Effector memory CD8-positive, alpha-beta T cell (primary cell): ENCODE results near the gene CAPG.
"Not testable (repeated sequence)": the region's sequence is repeated elsewhere in the genome, so short reads cannot be mapped to it uniquely, and the experiment has no call there.

Experiments used
- ATAC-seq: fragments of 150-1000 bp; cut with Tn5 transposase; replicated peaks from 2 replicates; pipeline ENCODE4 v1.10.0; 2021; ENCODE audit warnings: mild to moderate bottlenecking, moderate library complexity
- DNase-seq, 3 experiments: peaks; one replicate each; pipeline ENCODE4 v3.0.0; 2021
- H3K27ac Mint-ChIP-seq, 2 donors: one replicate each; pipeline ENCODE4 v1.8.0; 2022; ENCODE audit warnings: mild to moderate bottlenecking in 2 of 2, mixed read lengths in 2 of 2, moderate library complexity in 2 of 2
- H3K27me3 Mint-ChIP-seq, 2 donors: one replicate each; pipeline ENCODE4 v1.8.0; 2022; ENCODE audit warnings: mixed read lengths in 2 of 2
- H3K36me3 Mint-ChIP-seq: one replicate; pipeline ENCODE4 v1.8.0; 2022; ENCODE audit warnings: mild to moderate bottlenecking, moderate library complexity, mixed read lengths; ENCODE audit not compliant: insufficient read depth
- H3K4me1 Mint-ChIP-seq, 2 donors: one replicate each; pipeline ENCODE4 v1.8.0; 2022; ENCODE audit warnings: low read depth in 2 of 2, mixed read lengths in 2 of 2
- H3K4me3 Mint-ChIP-seq, 2 donors: one replicate each; pipeline ENCODE4 v1.8.0; 2022; ENCODE audit warnings: mild to moderate bottlenecking in 2 of 2, mixed read lengths in 2 of 2, moderate library complexity in 2 of 2
- H3K9me3 Mint-ChIP-seq, 2 donors: one replicate each; pipeline ENCODE4 v1.8.0; 2022; ENCODE audit warnings: mixed read lengths in 2 of 2

The CAPG gene

GRCh38 chr2:85393836-85394235, 16.3 kb downstream of the CAPG start:
- peak overlapping the region in 1 of 2 donors; percentile 35 for H3K27ac Mint-ChIP-seq
- ATAC-seq (no peak), DNase-seq (no peak)
- no peaks in the 10 kb centered on the region for H3K27me3 Mint-ChIP-seq
- no peak overlapping the region for H3K4me3 Mint-ChIP-seq
- H3K9me3 Mint-ChIP-seq: no peaks in the 10 kb centered on the region
- peaks cover 0 to 1% of the 10 kb centered on the region in 2 donors for H3K4me1 Mint-ChIP-seq
- peaks cover 5% of the 10 kb centered on the region for H3K36me3 Mint-ChIP-seq

GRCh38 chr2:85390941-85391669, 19.1 kb downstream of the CAPG start:
- peaks cover 0 to 1% of the 10 kb centered on the region in 2 donors for H3K4me1 Mint-ChIP-seq
- H3K27ac Mint-ChIP-seq: peak overlapping the region; percentile 26 to 68
- H3K27me3 Mint-ChIP-seq: no peaks in the 10 kb centered on the region
- H3K9me3 Mint-ChIP-seq: no peaks in the 10 kb centered on the region
- peak; percentile 74 for ATAC-seq
- peak; percentile 58 to 68 (median 62) for DNase-seq
- H3K4me3 Mint-ChIP-seq: no peak overlapping the region
- H3K36me3 Mint-ChIP-seq: peaks cover 7% of the 10 kb centered on the region

DNA sequence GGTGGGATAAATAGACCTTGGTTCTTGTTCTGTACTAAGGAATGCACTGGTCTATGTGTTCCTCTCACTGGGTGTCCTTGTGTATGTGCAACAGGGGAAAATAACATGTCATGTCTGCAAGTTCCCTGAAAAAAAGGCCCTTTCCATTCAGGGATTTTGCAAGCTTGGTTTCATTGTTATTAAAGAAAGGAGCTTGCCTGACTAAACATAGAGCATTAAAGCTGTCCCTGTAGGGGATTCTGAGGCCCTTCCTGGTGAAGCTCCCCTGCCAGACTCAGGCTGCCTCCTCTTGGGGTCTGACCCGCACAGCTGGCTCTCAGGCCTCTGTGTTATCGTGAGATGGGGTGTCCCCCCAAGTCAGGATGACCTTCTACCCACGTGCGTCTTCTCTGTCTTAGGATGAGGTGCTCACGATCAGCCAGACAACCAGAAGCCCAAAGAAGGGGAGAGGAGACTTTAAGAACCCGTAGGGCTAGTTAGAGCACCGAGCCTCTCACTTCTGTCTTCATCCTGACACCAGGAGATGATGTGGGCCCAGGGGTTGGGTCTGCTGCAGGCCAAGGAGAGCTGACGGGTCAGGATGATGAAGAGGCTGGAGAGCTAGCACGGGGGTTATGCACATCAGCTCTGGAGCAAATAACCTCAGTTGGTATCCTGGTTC, 21.2 kb downstream of the CAPG start:
- DNase-seq (no peak), ATAC-seq (no peak)
- H3K4me3 Mint-ChIP-seq: no peak overlapping the region
- no peaks in the 10 kb centered on the region for H3K27me3 Mint-ChIP-seq
- H3K9me3 Mint-ChIP-seq: no peaks in the 10 kb centered on the region
- H3K4me1 Mint-ChIP-seq: peaks cover 0 to 1% of the 10 kb centered on the region in 2 donors
- H3K27ac Mint-ChIP-seq: peak overlapping the region in 1 of 2 donors; percentile 59
- H3K36me3 Mint-ChIP-seq: peaks cover 14% of the 10 kb centered on the region

DNA sequence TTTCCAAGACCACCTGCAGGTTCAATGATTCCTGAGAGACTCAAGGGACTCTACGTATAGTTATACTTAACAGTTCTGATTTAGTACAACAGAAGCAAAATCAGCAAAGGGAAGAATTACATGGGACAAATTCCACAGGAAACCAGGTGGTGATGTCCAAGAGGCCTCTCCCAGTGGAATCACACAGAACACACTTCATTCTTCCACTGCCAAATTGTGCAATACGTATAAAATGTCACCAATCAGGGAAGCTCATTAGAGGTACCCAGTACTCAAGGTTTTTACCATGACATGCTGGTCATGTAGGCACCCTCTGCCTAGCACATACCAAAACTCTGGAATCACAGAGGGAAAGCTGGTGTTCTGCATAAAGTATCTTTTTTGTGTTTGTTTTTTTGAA, 22.4 kb downstream of the CAPG start:
- Mint-ChIP-seq H3K27me3 (no peaks in the 10 kb centered on the region), H3K4me3 (no peak overlapping the region), H3K36me3 (peaks cover 14% of the 10 kb centered on the region), H3K4me1 (peaks cover 0 to 1% of the 10 kb centered on the region in 2 donors), H3K9me3 (no peaks in the 10 kb centered on the region), H3K27ac (no peak overlapping the region)
- no peak for DNase-seq
- no peak for ATAC-seq

DNA sequence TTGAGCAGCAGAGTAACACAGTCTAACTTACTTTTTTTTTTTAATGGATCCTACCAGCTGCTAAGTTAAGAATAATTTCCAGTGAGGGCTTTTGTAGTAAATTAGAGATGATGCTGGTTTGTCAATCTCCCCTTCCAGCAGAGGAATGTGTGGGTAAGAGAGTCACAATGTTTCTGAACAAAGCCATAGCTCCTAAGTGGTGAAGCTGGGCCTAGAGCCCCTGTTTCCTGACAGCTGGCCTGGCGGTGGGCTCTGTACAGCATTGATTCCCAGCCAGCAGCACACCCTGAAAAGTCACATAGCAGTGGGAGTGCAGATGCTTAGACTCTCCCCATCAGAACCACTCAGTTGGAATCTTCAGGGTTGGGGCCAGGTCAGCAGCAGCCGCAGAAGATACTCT, 24.4 kb downstream of the CAPG start:
- DNase-seq (no peak), ATAC-seq (no peak)
- Mint-ChIP-seq H3K27me3 (no peaks in the 10 kb centered on the region), H3K27ac (peak overlapping the region in 1 of 2 donors; percentile 32), H3K4me1 (no peaks in the 10 kb centered on the region), H3K9me3 (no peaks in the 10 kb centered on the region), H3K4me3 (no peak overlapping the region), H3K36me3 (peaks cover 23% of the 10 kb centered on the region)

GRCh38 chr2:85383850-85384249, 26.3 kb downstream of the CAPG start:
- Mint-ChIP-seq H3K36me3 (peaks cover 23% of the 10 kb centered on the region), H3K27me3 (no peaks in the 10 kb centered on the region), H3K9me3 (no peaks in the 10 kb centered on the region), H3K4me3 (no peak overlapping the region), H3K4me1 (no peaks in the 10 kb centered on the region), H3K27ac (no peak overlapping the region)
- DNase-seq: no peak
- ATAC-seq: no peak

DNA sequence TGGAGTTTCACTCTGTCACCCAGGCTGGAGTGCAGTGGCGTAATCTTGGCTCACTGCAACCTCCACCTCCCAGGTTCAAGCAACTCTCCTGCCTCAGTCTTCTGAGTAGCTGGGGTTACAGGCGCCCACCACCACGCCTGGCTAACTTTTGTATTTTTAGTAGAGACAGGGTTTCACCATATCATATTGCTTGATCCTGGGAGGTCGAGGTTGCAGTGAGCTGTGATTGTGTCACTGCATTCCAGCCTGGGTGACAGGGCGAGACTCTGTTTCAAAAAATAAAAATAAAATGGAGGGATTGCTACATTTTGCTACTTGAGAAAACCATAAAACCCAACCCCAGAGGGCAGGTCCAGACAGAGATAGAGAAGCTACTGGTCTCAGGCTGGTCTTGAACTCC, 27.0 kb downstream of the CAPG start:
- peak overlapping the region in 1 of 2 donors; percentile 54 for H3K27ac Mint-ChIP-seq
- H3K4me3 Mint-ChIP-seq, H3K27me3 Mint-ChIP-seq, H3K4me1 Mint-ChIP-seq, DNase-seq, H3K9me3 Mint-ChIP-seq, ATAC-seq: not testable (repeated sequence)
- peaks cover 25% of the 10 kb centered on the region for H3K36me3 Mint-ChIP-seq

DNA sequence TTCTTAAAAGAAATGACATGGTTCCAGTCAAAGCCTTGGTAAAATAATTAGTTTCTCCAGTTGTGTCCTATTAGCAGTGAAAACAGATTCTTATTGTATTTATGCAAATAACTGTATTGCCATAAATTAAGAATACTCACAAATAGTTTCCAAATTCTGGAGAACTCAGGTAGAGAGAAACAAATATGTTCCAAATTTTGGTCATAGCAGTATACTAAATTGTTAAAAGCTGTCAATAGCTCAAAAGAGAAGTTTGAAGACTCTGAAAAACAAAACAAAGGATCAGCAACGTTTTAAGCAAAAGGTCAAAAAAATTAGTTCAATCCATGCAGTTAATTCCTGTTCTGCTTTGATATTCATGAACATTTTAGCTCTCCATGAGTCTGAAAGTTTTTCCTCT, 30.1 kb downstream of the CAPG start:
- H3K4me1 Mint-ChIP-seq: peaks cover 0 to 4% of the 10 kb centered on the region in 2 donors
- ATAC-seq (no peak), DNase-seq (no peak)
- H3K9me3 Mint-ChIP-seq: no peaks in the 10 kb centered on the region
- no peak overlapping the region for H3K27ac Mint-ChIP-seq
- H3K4me3 Mint-ChIP-seq: no peak overlapping the region
- H3K27me3 Mint-ChIP-seq: no peaks in the 10 kb centered on the region
- peaks cover 24% of the 10 kb centered on the region for H3K36me3 Mint-ChIP-seq

- H3K36me3 Mint-ChIP-seq: peaks cover 23% of the 10 kb centered on the region
- H3K27me3 Mint-ChIP-seq: no peaks in the 10 kb centered on the region
- H3K4me1 Mint-ChIP-seq: peaks cover 0 to 4% of the 10 kb centered on the region in 2 donors
- no peaks in the 10 kb centered on the region for H3K9me3 Mint-ChIP-seq
- DNase-seq: no peak
- no peak for ATAC-seq
- H3K27ac Mint-ChIP-seq: no peak overlapping the region
- H3K4me3 Mint-ChIP-seq: no peak overlapping the region
These were observed 31.9 kb downstream of the CAPG start for GRCh38 chr2:85378257-85378656.

GRCh38 chr2:85377083-85377482, 33.1 kb downstream of the CAPG start:
- Mint-ChIP-seq H3K4me3 (no peak overlapping the region), H3K27ac (no peak overlapping the region), H3K27me3 (no peaks in the 10 kb centered on the region), H3K36me3 (peaks cover 20% of the 10 kb centered on the region), H3K9me3 (no peaks in the 10 kb centered on the region), H3K4me1 (peaks cover 0 to 4% of the 10 kb centered on the region in 2 donors)
- DNase-seq (no peak), ATAC-seq (no peak)

GRCh38 chr2:85376291-85377065, 33.7 kb downstream of the CAPG start:
- H3K27me3 Mint-ChIP-seq: no peaks in the 10 kb centered on the region
- H3K4me1 Mint-ChIP-seq: peaks cover 0 to 4% of the 10 kb centered on the region in 2 donors
- DNase-seq (no peak), ATAC-seq (no peak)
- H3K27ac Mint-ChIP-seq: peak overlapping the region in 1 of 2 donors; percentile 42
- H3K36me3 Mint-ChIP-seq: peaks cover 14% of the 10 kb centered on the region
- no peaks in the 10 kb centered on the region for H3K9me3 Mint-ChIP-seq
- H3K4me3 Mint-ChIP-seq: no peak overlapping the region

DNA sequence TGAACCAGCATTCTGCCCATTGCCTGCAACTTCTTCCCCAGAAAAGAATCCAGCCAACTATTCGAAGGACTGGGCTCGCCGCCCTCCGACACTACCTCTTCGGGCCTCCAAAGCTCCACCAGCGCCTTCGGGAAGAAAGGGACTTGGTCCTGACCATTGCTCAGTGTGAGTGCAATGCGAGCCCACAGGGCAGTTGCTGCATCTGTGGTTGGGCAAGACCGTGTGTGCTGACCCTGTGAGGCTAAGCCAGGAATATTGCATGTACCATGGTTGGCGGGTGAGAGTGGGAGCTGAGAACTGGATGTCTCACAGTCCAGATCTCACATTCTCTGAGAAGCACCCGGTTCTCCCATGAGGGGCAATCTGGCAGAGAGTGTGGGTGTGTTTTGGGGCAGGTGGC, 39.1 kb downstream of the CAPG start:
- Mint-ChIP-seq H3K9me3 (no peaks in the 10 kb centered on the region), H3K36me3 (peaks cover 1% of the 10 kb centered on the region), H3K4me3 (no peak overlapping the region), H3K4me1 (peaks cover 0 to 4% of the 10 kb centered on the region in 2 donors), H3K27me3 (no peaks in the 10 kb centered on the region), H3K27ac (no peak overlapping the region)
- no peak for DNase-seq
- ATAC-seq: no peak

GRCh38 chr2:85369500-85369899, 40.7 kb downstream of the CAPG start:
- no peaks in the 10 kb centered on the region for H3K27me3 Mint-ChIP-seq
- DNase-seq (no peak), ATAC-seq (no peak)
- H3K4me1 Mint-ChIP-seq: no peaks in the 10 kb centered on the region
- no peaks in the 10 kb centered on the region for H3K9me3 Mint-ChIP-seq
- H3K27ac Mint-ChIP-seq: peak overlapping the region in 1 of 2 donors; percentile 53
- H3K4me3 Mint-ChIP-seq: no peak overlapping the region
- peaks cover 6% of the 10 kb centered on the region for H3K36me3 Mint-ChIP-seq
